Tibial artery (tissue), 4 donors: ENCODE measurements around the gene KLK12.

Source experiments
- DNase-seq, 2 donors: peaks; one replicate each; pipeline ENCODE4 v3.0.0-alpha.2; 2019
- H3K27ac ChIP-seq, 2 donors: fragments of 200-600 bp; sonication (generic) in 1 of 2; 1 replicate in 1 of 2; 2 replicates in 1 of 2; pipeline ENCODE4 v1.5.1; 2018 to 2019; ENCODE audit warnings: mild to moderate bottlenecking in 1 of 2
- H3K27me3 ChIP-seq, 2 donors: fragments of 200-600 bp; sonication (generic) in 1 of 2; one replicate each; pipeline versions ENCODE4 v1.5.1 to v1.6.0; 2016 to 2019
- H3K36me3 ChIP-seq, 3 donors: fragments of 200-600 bp; sonication (generic) in 2 of 3; one replicate each; pipeline ENCODE4 v1.5.1; 2016 to 2019; ENCODE audit warnings: mild to moderate bottlenecking in 2 of 3
- H3K4me1 ChIP-seq, 4 donors: fragments of 200-600 bp; sonication (generic) in 2 of 4; 1 replicate in 3 of 4; 2 replicates in 1 of 4; pipeline ENCODE4 v1.5.1; 2016 to 2019
- H3K4me3 ChIP-seq, 2 donors: fragments of 200-600 bp; sonication (generic) in 1 of 2; 1 replicate in 1 of 2; 2 replicates in 1 of 2; pipeline ENCODE4 v1.5.1; 2018 to 2019; ENCODE audit warnings: mild to moderate bottlenecking in 2 of 2
- H3K9me3 ChIP-seq, 3 donors: fragments of 200-600 bp; sonication (generic) in 1 of 3; one replicate each; pipeline ENCODE4 v1.5.1; 2016 to 2019
- intact Hi-C: fragments of 100-400 bp; cut with DNase I; formaldehyde crosslinking; loops from one replicate; pipeline ENCODE4 v1.15.0; 2023; ENCODE audit warnings: low total_unique reads
- TF ChIP-seq, protein P1 (sequence below), 2 experiments: fragments of 200-600 bp in 1 of 2; fragments of 450-650 bp in 1 of 2; IDR thresholded peaks; one replicate each; pipeline ENCODE4 v1.5.1; 2017 to 2019; ENCODE audit warnings: antibody characterized with exemption in 2 of 2, mild to moderate bottlenecking in 1 of 2, moderate library complexity in 1 of 2

The KLK12 gene

DNA sequence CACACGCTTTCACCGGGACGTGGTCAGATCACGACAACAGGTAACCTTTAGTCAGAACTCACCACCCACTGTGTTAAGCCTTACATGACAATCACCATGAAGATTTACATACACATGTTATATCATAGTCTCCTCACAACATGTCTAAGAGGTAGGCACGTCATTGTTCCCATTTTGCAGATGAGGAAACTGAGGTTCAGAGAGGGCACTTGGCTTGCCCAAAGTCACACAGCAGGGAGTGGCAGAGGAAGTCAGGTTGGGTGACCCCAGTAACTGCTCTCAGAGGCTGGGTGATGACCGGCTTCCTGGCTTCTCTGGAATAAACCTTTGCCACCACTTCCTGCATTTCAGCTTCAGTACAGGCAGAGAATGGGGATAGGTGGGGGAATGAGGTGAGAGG lies 20.6 kb downstream of the KLK12 start:
- intact Hi-C loops: no loop called here
- Histone ChIP-seq H3K36me3 (no peaks in the 10 kb centered on the region), H3K9me3 (no peaks in the 10 kb centered on the region), H3K27ac (no peak overlapping the region), H3K4me1 (peaks cover 0 to 15% (median 7%) of the 10 kb centered on the region in 4 donors), H3K27me3 (peaks cover 0 to 60% of the 10 kb centered on the region in 2 donors), H3K4me3 (no peak overlapping the region)
- DNase-seq: no peak
- TF ChIP-seq, protein P1, sequence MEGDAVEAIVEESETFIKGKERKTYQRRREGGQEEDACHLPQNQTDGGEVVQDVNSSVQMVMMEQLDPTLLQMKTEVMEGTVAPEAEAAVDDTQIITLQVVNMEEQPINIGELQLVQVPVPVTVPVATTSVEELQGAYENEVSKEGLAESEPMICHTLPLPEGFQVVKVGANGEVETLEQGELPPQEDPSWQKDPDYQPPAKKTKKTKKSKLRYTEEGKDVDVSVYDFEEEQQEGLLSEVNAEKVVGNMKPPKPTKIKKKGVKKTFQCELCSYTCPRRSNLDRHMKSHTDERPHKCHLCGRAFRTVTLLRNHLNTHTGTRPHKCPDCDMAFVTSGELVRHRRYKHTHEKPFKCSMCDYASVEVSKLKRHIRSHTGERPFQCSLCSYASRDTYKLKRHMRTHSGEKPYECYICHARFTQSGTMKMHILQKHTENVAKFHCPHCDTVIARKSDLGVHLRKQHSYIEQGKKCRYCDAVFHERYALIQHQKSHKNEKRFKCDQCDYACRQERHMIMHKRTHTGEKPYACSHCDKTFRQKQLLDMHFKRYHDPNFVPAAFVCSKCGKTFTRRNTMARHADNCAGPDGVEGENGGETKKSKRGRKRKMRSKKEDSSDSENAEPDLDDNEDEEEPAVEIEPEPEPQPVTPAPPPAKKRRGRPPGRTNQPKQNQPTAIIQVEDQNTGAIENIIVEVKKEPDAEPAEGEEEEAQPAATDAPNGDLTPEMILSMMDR (IDR thresholded peaks at IDR 0.05): no peak

DNA sequence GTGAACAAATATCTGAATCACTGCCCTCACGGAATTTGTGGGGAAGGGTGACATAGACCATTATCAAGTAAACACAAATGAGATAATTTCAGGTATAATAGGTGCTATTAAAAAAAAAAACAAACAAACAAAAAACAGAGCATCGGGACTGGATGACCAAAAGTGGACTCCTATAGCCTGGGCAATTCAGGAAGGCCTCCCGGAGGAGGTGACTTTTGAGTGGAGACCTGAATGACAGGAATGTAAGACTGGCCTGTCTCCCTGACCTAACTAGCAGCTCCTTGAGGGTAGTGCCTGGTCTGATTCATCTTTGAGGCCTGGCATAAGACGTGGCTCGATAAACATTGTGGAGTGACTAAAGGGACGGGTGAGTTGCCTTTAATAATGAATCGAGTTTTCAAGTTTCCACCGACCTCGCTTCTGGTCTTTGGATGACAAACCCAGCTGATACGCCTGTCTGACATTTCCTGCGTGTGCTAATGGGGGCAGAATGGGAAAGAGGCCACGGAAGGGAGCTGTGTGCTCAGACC lies 22.1 kb downstream of the KLK12 start:
- Histone ChIP-seq H3K9me3 (no peaks in the 10 kb centered on the region), H3K4me3 (no peak overlapping the region), H3K36me3 (no peaks in the 10 kb centered on the region), H3K4me1 (peaks cover 0 to 8% (median 4%) of the 10 kb centered on the region in 4 donors), H3K27me3 (peaks cover 0 to 51% of the 10 kb centered on the region in 2 donors), H3K27ac (no peak overlapping the region)
- intact Hi-C loops: no loop called here
- no peak for DNase-seq
- TF ChIP-seq, protein P1 (IDR thresholded peaks at IDR 0.05): no peak

DNA sequence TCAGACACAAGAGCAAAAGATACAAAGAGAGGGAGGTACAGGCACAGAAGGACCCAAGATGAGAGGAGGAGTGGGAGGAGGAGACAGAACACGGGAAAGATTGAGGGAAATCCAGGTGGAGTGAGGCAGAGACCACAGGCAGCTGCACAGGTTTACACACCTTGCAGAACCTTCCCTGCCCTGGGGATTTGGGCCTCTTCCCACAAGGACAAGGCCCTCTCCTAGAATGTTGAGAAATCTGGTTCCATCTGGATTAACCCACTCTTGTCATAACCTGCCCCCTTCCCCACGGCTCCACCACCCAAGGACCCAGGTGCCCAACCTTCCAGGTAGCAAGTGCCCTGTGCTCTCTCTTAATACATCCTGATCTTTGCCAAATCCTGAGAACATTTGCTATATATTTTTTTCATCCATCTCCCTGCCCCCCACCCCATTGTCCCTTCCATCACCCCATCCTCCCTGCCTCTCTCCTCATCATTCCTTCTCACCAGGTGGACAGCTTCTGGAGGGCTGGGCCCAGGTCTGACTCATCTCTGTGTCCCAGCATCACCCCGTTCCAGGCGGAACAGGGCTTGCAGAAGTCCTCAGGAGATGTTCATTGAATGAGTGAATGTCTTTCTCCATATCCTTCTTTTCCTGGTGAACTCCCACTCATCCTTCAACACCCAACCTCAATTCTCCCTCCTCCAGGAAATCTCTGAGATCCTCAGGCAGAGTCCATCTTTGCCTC lies 24.6 kb downstream of the KLK12 start:
- no peak for DNase-seq
- intact Hi-C loops: no loop called here
- no peaks in the 10 kb centered on the region for H3K9me3 ChIP-seq
- H3K27ac ChIP-seq: no peak overlapping the region
- no peak overlapping the region for H3K4me3 ChIP-seq
- H3K27me3 ChIP-seq: peaks cover 0 to 33% of the 10 kb centered on the region in 2 donors
- TF ChIP-seq, protein P1 (IDR thresholded peaks at IDR 0.05): no peak
- H3K36me3 ChIP-seq: no peaks in the 10 kb centered on the region
- no peaks in the 10 kb centered on the region for H3K4me1 ChIP-seq

DNA sequence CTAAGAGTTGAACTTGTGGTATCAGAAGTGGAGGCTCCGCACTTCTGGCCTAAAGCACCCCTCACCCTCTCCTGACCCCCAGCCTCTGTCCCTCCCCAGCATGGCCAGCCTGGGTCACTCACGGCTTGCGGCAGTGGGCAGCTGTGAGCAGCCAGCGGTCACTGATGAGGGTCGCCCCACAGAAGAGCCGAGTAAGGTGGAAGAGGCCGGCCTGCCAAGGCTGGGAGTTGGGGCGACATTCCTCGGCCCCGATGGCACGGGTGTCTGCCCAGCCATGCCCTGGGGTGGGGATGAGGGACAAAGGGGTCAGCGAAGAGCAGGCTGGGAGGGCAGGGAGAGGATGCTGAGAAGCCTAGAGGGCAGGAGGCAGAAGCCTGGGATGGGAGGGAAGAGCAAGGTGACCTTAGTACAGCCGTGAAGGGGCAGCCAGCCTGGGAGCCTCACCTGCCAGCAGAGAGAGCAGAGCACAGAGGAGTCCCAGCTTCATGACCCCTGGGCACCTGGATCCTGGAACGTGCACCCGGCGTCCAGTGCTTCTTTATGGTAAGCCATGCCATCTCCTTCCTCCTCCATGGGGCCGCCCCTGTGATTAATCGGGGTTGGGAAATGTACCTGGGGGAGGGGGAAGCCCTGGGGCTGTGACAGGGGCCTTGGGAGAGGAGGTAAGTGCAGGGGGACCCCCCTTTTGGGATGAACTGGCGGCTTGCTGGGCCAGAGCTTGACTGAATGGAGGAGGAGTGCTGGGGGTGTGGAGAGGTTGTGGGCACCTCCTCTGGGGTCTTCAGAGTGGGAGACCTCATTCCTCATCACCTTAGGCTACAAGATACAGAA lies 25.5 kb downstream of the KLK12 start:
- Histone ChIP-seq H3K9me3 (no peaks in the 10 kb centered on the region), H3K4me1 (no peaks in the 10 kb centered on the region), H3K36me3 (no peaks in the 10 kb centered on the region), H3K27me3 (peaks cover 0 to 23% of the 10 kb centered on the region in 2 donors), H3K4me3 (no peak overlapping the region), H3K27ac (no peak overlapping the region)
- intact Hi-C loops: no loop called here
- no peak for DNase-seq
- TF ChIP-seq, protein P1 (IDR thresholded peaks at IDR 0.05): no peak

DNA sequence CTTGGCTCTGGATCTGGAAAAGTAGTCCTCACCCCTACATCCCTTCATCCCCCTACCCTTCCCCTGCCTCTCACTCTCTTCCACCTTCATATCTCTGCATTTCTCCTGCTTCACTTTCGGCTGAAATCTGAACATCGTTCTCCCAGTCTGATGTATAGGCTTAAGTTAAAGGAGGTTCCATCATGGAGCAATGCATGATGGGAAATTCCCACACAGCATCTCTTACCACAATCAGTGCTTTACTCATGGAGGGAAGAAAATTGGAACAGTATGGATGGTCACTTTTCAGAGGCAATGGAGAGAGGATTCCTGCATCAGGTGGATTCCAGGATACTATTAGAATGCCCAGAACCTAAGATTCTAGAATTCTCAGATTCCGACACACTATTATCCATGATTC lies 27.3 kb downstream of the KLK12 start:
- Histone ChIP-seq H3K27me3 (peaks cover 0 to 33% of the 10 kb centered on the region in 2 donors), H3K27ac (no peak overlapping the region), H3K9me3 (no peaks in the 10 kb centered on the region), H3K36me3 (no peaks in the 10 kb centered on the region), H3K4me1 (peaks cover 0 to 2% (median 0%) of the 10 kb centered on the region in 4 donors), H3K4me3 (no peak overlapping the region)
- TF ChIP-seq, protein P1 (IDR thresholded peaks at IDR 0.05): no peak
- no peak for DNase-seq
- intact Hi-C loops: no loop called here
